ACC112 (cell line): ENCODE results near the gene MTG2.

Source experiments
- H2AFZ ChIP-seq: fragments of 200-600 bp; sonication (generic); one replicate; pipeline ENCODE4 v1.6.0; 2017; ENCODE audit warnings: antibody characterized with exemption, low read length; ENCODE audit not compliant: unreplicated experiment
- H3K27ac ChIP-seq: fragments of 200-600 bp; sonication (generic); 2 replicates; pipeline ENCODE4 v1.5.1; 2014; ENCODE audit warnings: low read depth, mild to moderate bottlenecking, antibody characterized with exemption, low read length, moderate library complexity
- H3K27me3 ChIP-seq: fragments of 200-600 bp; sonication (generic); 2 replicates; pipeline ENCODE4 v1.6.1; 2014; ENCODE audit warnings: mild to moderate bottlenecking, antibody characterized with exemption, low read length, moderate library complexity, mixed read lengths; ENCODE audit not compliant: insufficient read depth
- H3K36me3 ChIP-seq: fragments of 200-600 bp; sonication (generic); 2 replicates; pipeline ENCODE4 v1.6.1; 2016; ENCODE audit warnings: mild to moderate bottlenecking, antibody characterized with exemption, low read length, moderate library complexity, mixed read lengths; ENCODE audit not compliant: insufficient read depth
- H3K4me1 ChIP-seq: fragments of 200-600 bp; sonication (generic); one replicate; pipeline ENCODE4 v1.6.1; 2016; ENCODE audit warnings: low read length, mixed read lengths; ENCODE audit not compliant: insufficient read depth, unreplicated experiment, control insufficient read depth
- H3K4me3 ChIP-seq: fragments of 200-600 bp; sonication (generic); 2 replicates; pipeline ENCODE4 v1.5.1; 2014; ENCODE audit warnings: mild to moderate bottlenecking, low read depth, low read length
- H3K79me2 ChIP-seq: fragments of 200-600 bp; sonication (generic); one replicate; pipeline ENCODE4 v1.6.0; 2016; ENCODE audit warnings: low read length; ENCODE audit not compliant: control insufficient read depth, unreplicated experiment, insufficient read depth

The MTG2 gene

GRCh38 chr20:62156592-62157386 is 26.0 kb upstream of the MTG2 start:
- peaks cover 28% of the 10 kb centered on the region for H3K4me1 ChIP-seq
- no peaks in the 10 kb centered on the region for H3K27me3 ChIP-seq
- no peak overlapping the region for H3K4me3 ChIP-seq
- H2AFZ ChIP-seq, result no peak overlapping the region
- H3K36me3 ChIP-seq, result peaks cover 19% of the 10 kb centered on the region; the same call in 1 of the 2 replicates
- peaks cover 66% of the 10 kb centered on the region for H3K79me2 ChIP-seq
- H3K27ac ChIP-seq, result no peak overlapping the region

- Histone ChIP-seq H3K36me3 (peaks cover 14% of the 10 kb centered on the region; the same call in 1 of the 2 replicates), H2AFZ (no peak overlapping the region), H3K27me3 (no peaks in the 10 kb centered on the region), H3K4me3 (no peak overlapping the region), H3K4me1 (peaks cover 29% of the 10 kb centered on the region), H3K79me2 (peaks cover 59% of the 10 kb centered on the region), H3K27ac (no peak overlapping the region)
Measured at GRCh38 chr20:62157387-62158087, 25.3 kb upstream of the MTG2 start.

- Histone ChIP-seq H3K79me2 (peaks cover 55% of the 10 kb centered on the region), H3K27me3 (no peaks in the 10 kb centered on the region), H3K27ac (no peak overlapping the region), H2AFZ (no peak overlapping the region), H3K36me3 (peaks cover 10% of the 10 kb centered on the region; the same call in 1 of the 2 replicates), H3K4me3 (no peak overlapping the region), H3K4me1 (peaks cover 29% of the 10 kb centered on the region)
Measured at GRCh38 chr20:62158088-62158400, 24.8 kb upstream of the MTG2 start.

GRCh38 chr20:62158541-62158940 is 24.3 kb upstream of the MTG2 start:
- Histone ChIP-seq H3K79me2 (peaks cover 51% of the 10 kb centered on the region), H3K4me3 (no peak overlapping the region), H3K36me3 (peaks cover 5% of the 10 kb centered on the region; the same call in 1 of the 2 replicates)

GRCh38 chr20:62159052-62159451 is 23.8 kb upstream of the MTG2 start:
- H3K36me3 ChIP-seq, result peaks cover under 1% of the 10 kb centered on the region; the same call in 1 of the 2 replicates
- H3K4me1 ChIP-seq, result peaks cover 29% of the 10 kb centered on the region
- H3K27me3 ChIP-seq, result no peaks in the 10 kb centered on the region
- H3K79me2 ChIP-seq, result peaks cover 47% of the 10 kb centered on the region
- H2AFZ ChIP-seq, result no peak overlapping the region
- no peak overlapping the region for H3K4me3 ChIP-seq
- no peak overlapping the region for H3K27ac ChIP-seq

More at GRCh38 chr20:62158541-62158940, 24.3 kb upstream of the MTG2 start:
- Histone ChIP-seq H2AFZ (no peak overlapping the region), H3K4me1 (peaks cover 29% of the 10 kb centered on the region), H3K27me3 (no peaks in the 10 kb centered on the region), H3K27ac (no peak overlapping the region)

GRCh38 chr20:62159839-62160238 is 23.0 kb upstream of the MTG2 start:
- Histone ChIP-seq H3K27me3 (no peaks in the 10 kb centered on the region), H3K27ac (no peak overlapping the region), H2AFZ (no peak overlapping the region), H3K4me3 (no peak overlapping the region), H3K36me3 (no peaks in the 10 kb centered on the region; the same call in 1 of the 2 replicates), H3K79me2 (peaks cover 42% of the 10 kb centered on the region), H3K4me1 (peaks cover 29% of the 10 kb centered on the region)

- Histone ChIP-seq H3K36me3 (no peaks in the 10 kb centered on the region; the same call in 1 of the 2 replicates), H3K4me3 (no peak overlapping the region), H3K27me3 (no peaks in the 10 kb centered on the region)
Measured at GRCh38 chr20:62160253-62160652, 22.6 kb upstream of the MTG2 start.

GRCh38 chr20:62160876-62161275 is 22.0 kb upstream of the MTG2 start:
- Histone ChIP-seq H3K36me3 (no peaks in the 10 kb centered on the region; the same call in 1 of the 2 replicates), H3K4me3 (peak overlapping the region; percentile 48; the same call in 1 of the 2 replicates), H3K4me1 (peaks cover 25% of the 10 kb centered on the region), H2AFZ (no peak overlapping the region), H3K27me3 (no peaks in the 10 kb centered on the region), H3K79me2 (peaks cover 39% of the 10 kb centered on the region), H3K27ac (peak overlapping the region; percentile 54; the same call in 1 of the 2 replicates)

More at GRCh38 chr20:62160253-62160652, 22.6 kb upstream of the MTG2 start:
- Histone ChIP-seq H2AFZ (no peak overlapping the region), H3K27ac (no peak overlapping the region), H3K4me1 (peaks cover 28% of the 10 kb centered on the region), H3K79me2 (peaks cover 42% of the 10 kb centered on the region)

GRCh38 chr20:62161347-62161746 is 21.5 kb upstream of the MTG2 start:
- Histone ChIP-seq H3K4me3 (peak overlapping the region; percentile 48; the same call in 1 of the 2 replicates), H3K27me3 (no peaks in the 10 kb centered on the region), H2AFZ (no peak overlapping the region), H3K4me1 (peaks cover 30% of the 10 kb centered on the region), H3K79me2 (peaks cover 38% of the 10 kb centered on the region), H3K27ac (peak overlapping the region; percentile 54; the same call in 1 of the 2 replicates), H3K36me3 (peaks cover 2% of the 10 kb centered on the region; the same call in 1 of the 2 replicates)

- peaks cover 31% of the 10 kb centered on the region for H3K4me1 ChIP-seq
- H3K79me2 ChIP-seq, result peaks cover 22% of the 10 kb centered on the region
Measured at GRCh38 chr20:62162765-62163484, 19.9 kb upstream of the MTG2 start.

More at GRCh38 chr20:62162765-62163484, 19.9 kb upstream of the MTG2 start:
- Histone ChIP-seq H3K27ac (no peak overlapping the region), H3K4me3 (no peak overlapping the region), H3K27me3 (no peaks in the 10 kb centered on the region), H3K36me3 (peaks cover 4% of the 10 kb centered on the region; the same call in 1 of the 2 replicates), H2AFZ (no peak overlapping the region)
